Coronary artery (tissue), 2 donors: Measurements from ENCODE around the gene TRAF2.

Experiments
- DNase-seq: peaks from one replicate; pipeline ENCODE4 v3.0.0-alpha.2; 2017; ENCODE audit warnings: low spot score
- H3K27ac ChIP-seq, 2 donors: fragments of 200-600 bp; sonication (generic); one replicate each; pipeline ENCODE4 v1.5.1; 2016 to 2019
- H3K4me3 ChIP-seq: fragments of 200-600 bp; sonication (generic); 2 replicates; pipeline ENCODE4 v1.5.1; 2016; ENCODE audit warnings: mild to moderate bottlenecking, moderate library complexity
- CTCF ChIP-seq: fragments of 200-600 bp; sonication (generic); IDR thresholded peaks from one replicate; pipeline ENCODE4 v1.5.1; 2019; ENCODE audit warnings: antibody characterized with exemption

Gene TRAF2

GRCh38 chr9:136946228-136947027 is 60.1 kb downstream of the TRAF2 start:
- H3K4me3 ChIP-seq: no peak overlapping the region
- DNase-seq: no peak
- no peak for TF ChIP-seq CTCF
- peak overlapping the region in 1 of 2 donors; percentile 51 for H3K27ac ChIP-seq

GRCh38 chr9:136947028-136947891 is 60.9 kb downstream of the TRAF2 start:
- Histone ChIP-seq H3K4me3 (no peak overlapping the region), H3K27ac (peak overlapping the region in 1 of 2 donors; percentile 51)
- DNase-seq: no peak
- TF ChIP-seq CTCF: no peak

- Histone ChIP-seq H3K27ac (peak overlapping the region in 1 of 2 donors; percentile 4), H3K4me3 (no peak overlapping the region)
- no peak for TF ChIP-seq CTCF
- no peak for DNase-seq
Measured at GRCh38 chr9:136947955-136948510, 61.7 kb downstream of the TRAF2 start.

GRCh38 chr9:136949239-136949816 is 63.0 kb downstream of the TRAF2 start:
- no peak for DNase-seq
- peak overlapping the region; percentile 94 for H3K4me3 ChIP-seq
- peak overlapping the region; percentile 80 to 92 for H3K27ac ChIP-seq
- TF ChIP-seq CTCF: no peak

- H3K27ac ChIP-seq: peak overlapping the region; percentile 80 to 92
- peak; percentile 93 for DNase-seq
- peak overlapping the region; percentile 94 for H3K4me3 ChIP-seq
- no peak for TF ChIP-seq CTCF
Measured at GRCh38 chr9:136949817-136950655, 63.7 kb downstream of the TRAF2 start.

GRCh38 chr9:136950656-136951276 is 64.5 kb downstream of the TRAF2 start:
- TF ChIP-seq CTCF: no peak
- H3K27ac ChIP-seq: peak overlapping the region; percentile 80 to 92
- DNase-seq: no peak
- H3K4me3 ChIP-seq: peak overlapping the region; percentile 94
